ENCODE data around the gene EBF3.

EBF3 gene

GRCh38 chr10:129895811-129896135 lies 68.3 kb downstream of the EBF3 start:
- Histone ChIP-seq H3K27me3 (ENCODE audit: insufficient read depth, low read length) (peaks cover 43% of the 10 kb centered on the region), H3K27ac (ENCODE audit: low read length) (no peak overlapping the region), H3K4me3 (ENCODE audit: low read length) (no peak overlapping the region), H3K36me3 (ENCODE audit: insufficient read depth, low read depth, low read length) (no peaks in the 10 kb centered on the region), H3K9me3 (ENCODE audit: insufficient read depth, low read depth, low read length) (no peaks in the 10 kb centered on the region), H3K9ac (ENCODE audit: low read depth, low read length) (no peak overlapping the region), H3K4me1 (ENCODE audit: insufficient read depth, low read length) (peaks cover 21% of the 10 kb centered on the region)

DNA sequence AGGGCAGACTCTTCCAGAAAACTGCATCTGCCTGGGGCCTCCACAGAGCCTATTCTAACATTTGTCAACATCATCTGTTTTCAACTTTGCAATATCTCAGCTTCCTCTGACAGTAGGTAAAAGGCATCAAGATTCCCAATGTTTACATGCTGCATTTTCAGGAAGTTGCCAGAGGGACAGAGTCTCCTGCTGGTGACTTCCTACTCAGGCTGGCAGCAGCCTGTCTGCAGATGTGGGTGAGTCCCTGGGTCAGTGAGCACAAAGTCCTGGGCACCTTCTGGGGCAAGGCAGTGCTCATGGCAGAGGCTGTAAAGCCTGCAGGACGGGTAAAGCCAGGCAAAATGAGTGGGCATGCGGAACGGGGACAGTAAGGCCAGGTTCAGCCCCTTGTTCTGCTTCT lies 69.4 kb downstream of the EBF3 start:
- Histone ChIP-seq H3K27me3 (ENCODE audit: insufficient read depth, low read length) (peaks cover 32% of the 10 kb centered on the region), H3K27ac (ENCODE audit: low read length) (no peak overlapping the region), H3K9me3 (ENCODE audit: insufficient read depth, low read depth, low read length) (no peaks in the 10 kb centered on the region), H3K4me1 (ENCODE audit: insufficient read depth, low read length) (peaks cover 25% of the 10 kb centered on the region), H3K36me3 (ENCODE audit: insufficient read depth, low read depth, low read length) (no peaks in the 10 kb centered on the region), H3K4me3 (ENCODE audit: low read length) (no peak overlapping the region), H3K9ac (ENCODE audit: low read depth, low read length) (no peak overlapping the region)

- no peak overlapping the region for H3K9ac ChIP-seq (ENCODE audit: low read depth, low read length)
- H3K27me3 ChIP-seq (ENCODE audit: insufficient read depth, low read length) = peaks cover 21% of the 10 kb centered on the region
- no peaks in the 10 kb centered on the region for H3K9me3 ChIP-seq (ENCODE audit: insufficient read depth, low read depth, low read length)
- H3K36me3 ChIP-seq (ENCODE audit: insufficient read depth, low read depth, low read length) = no peaks in the 10 kb centered on the region
- no peak overlapping the region for H3K27ac ChIP-seq (ENCODE audit: low read length)
- peaks cover 25% of the 10 kb centered on the region for H3K4me1 ChIP-seq (ENCODE audit: insufficient read depth, low read length)
- H3K4me3 ChIP-seq (ENCODE audit: low read length) = no peak overlapping the region
These were observed 70.7 kb downstream of the EBF3 start for GRCh38 chr10:129893104-129894089.

GRCh38 chr10:129892548-129893052 lies 71.5 kb downstream of the EBF3 start:
- Histone ChIP-seq H3K9me3 (ENCODE audit: insufficient read depth, low read depth, low read length) (no peaks in the 10 kb centered on the region), H3K27ac (ENCODE audit: low read length) (no peak overlapping the region), H3K36me3 (ENCODE audit: insufficient read depth, low read depth, low read length) (no peaks in the 10 kb centered on the region)

DNA sequence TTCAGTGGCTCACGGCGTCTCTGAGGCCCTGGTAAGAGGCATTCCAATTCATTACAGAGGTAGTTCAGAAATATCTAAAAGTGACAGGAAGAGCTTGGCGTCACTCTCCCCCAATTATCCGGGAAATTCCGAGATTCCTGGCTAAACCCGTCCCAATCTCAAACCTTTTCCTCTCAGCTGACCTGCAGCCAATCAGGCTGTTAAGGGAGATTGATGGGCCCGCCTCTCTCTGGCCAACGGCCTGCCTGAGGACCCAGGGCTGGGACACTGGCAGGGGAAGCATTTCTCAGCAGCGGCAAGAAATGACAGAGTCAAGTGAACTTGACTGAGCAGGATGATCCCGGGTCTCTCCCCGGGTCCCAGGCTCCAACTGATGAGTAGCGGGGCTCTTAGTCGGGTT lies 72.3 kb downstream of the EBF3 start:
- H3K4me1 ChIP-seq (ENCODE audit: insufficient read depth, low read length) = peaks cover 16% of the 10 kb centered on the region; the same call in 1 of the 2 replicates
- H3K27me3 ChIP-seq (ENCODE audit: insufficient read depth, low read length) = peaks cover 7% of the 10 kb centered on the region
- H3K4me3 ChIP-seq (ENCODE audit: low read length) = no peak overlapping the region
- H3K9ac ChIP-seq (ENCODE audit: low read depth, low read length) = no peak overlapping the region
- H3K9me3 ChIP-seq (ENCODE audit: insufficient read depth, low read depth, low read length) = no peaks in the 10 kb centered on the region
- H3K27ac ChIP-seq (ENCODE audit: low read length) = no peak overlapping the region
- H3K36me3 ChIP-seq (ENCODE audit: insufficient read depth, low read depth, low read length) = no peaks in the 10 kb centered on the region

More at GRCh38 chr10:129892548-129893052, 71.5 kb downstream of the EBF3 start:
- H3K27me3 ChIP-seq (ENCODE audit: insufficient read depth, low read length) = peaks cover 15% of the 10 kb centered on the region
- H3K4me1 ChIP-seq (ENCODE audit: insufficient read depth, low read length) = peaks cover 18% of the 10 kb centered on the region; the same call in 1 of the 2 replicates
- H3K4me3 ChIP-seq (ENCODE audit: low read length) = no peak overlapping the region
- no peak overlapping the region for H3K9ac ChIP-seq (ENCODE audit: low read depth, low read length)

DNA sequence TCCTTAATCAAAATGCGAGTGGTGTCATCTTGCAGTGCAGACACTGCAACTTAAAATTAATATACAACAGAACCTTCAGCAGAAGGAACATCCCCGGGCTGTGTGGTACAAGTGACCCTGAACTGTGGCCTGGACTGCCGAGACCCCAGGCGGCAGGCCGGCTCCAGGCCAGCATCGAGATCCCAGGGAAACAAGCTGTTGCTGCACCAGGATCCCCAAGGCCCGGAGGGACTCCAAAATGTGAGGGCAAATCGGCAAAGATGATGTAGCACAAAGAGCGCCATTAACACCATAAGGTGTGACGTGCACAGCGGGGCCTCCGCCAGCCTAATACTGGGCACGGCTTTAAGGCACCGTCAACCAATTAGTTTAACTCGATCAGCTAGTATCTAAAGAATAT lies 73.9 kb downstream of the EBF3 start:
- no peak overlapping the region for H3K27ac ChIP-seq (ENCODE audit: low read length)
- no peak overlapping the region for H3K9ac ChIP-seq (ENCODE audit: low read depth, low read length)
- H3K4me3 ChIP-seq (ENCODE audit: low read length) = no peak overlapping the region
- H3K9me3 ChIP-seq (ENCODE audit: insufficient read depth, low read depth, low read length) = no peaks in the 10 kb centered on the region
- H3K4me1 ChIP-seq (ENCODE audit: insufficient read depth, low read length) = peaks cover 10% of the 10 kb centered on the region; the same call in 1 of the 2 replicates
- H3K27me3 ChIP-seq (ENCODE audit: insufficient read depth, low read length) = no peaks in the 10 kb centered on the region
- no peaks in the 10 kb centered on the region for H3K36me3 ChIP-seq (ENCODE audit: insufficient read depth, low read depth, low read length)

GRCh38 chr10:129888784-129889616 lies 75.1 kb downstream of the EBF3 start:
- Histone ChIP-seq H3K4me3 (ENCODE audit: low read length) (no peak overlapping the region), H3K27me3 (ENCODE audit: insufficient read depth, low read length) (no peaks in the 10 kb centered on the region), H3K9me3 (ENCODE audit: insufficient read depth, low read depth, low read length) (no peaks in the 10 kb centered on the region), H3K36me3 (ENCODE audit: insufficient read depth, low read depth, low read length) (no peaks in the 10 kb centered on the region), H3K4me1 (ENCODE audit: insufficient read depth, low read length) (peaks cover 10% of the 10 kb centered on the region; the same call in 1 of the 2 replicates), H3K9ac (ENCODE audit: low read depth, low read length) (no peak overlapping the region), H3K27ac (ENCODE audit: low read length) (no peak overlapping the region)

GRCh38 chr10:129887986-129888783 lies 75.9 kb downstream of the EBF3 start:
- H3K36me3 ChIP-seq (ENCODE audit: insufficient read depth, low read depth, low read length) = no peaks in the 10 kb centered on the region
- no peak overlapping the region for H3K9ac ChIP-seq (ENCODE audit: low read depth, low read length)
- H3K9me3 ChIP-seq (ENCODE audit: insufficient read depth, low read depth, low read length) = no peaks in the 10 kb centered on the region
- no peak overlapping the region for H3K27ac ChIP-seq (ENCODE audit: low read length)
- H3K27me3 ChIP-seq (ENCODE audit: insufficient read depth, low read length) = no peaks in the 10 kb centered on the region
- peaks cover 10% of the 10 kb centered on the region; the same call in 1 of the 2 replicates for H3K4me1 ChIP-seq (ENCODE audit: insufficient read depth, low read length)
- H3K4me3 ChIP-seq (ENCODE audit: low read length) = no peak overlapping the region

DNA sequence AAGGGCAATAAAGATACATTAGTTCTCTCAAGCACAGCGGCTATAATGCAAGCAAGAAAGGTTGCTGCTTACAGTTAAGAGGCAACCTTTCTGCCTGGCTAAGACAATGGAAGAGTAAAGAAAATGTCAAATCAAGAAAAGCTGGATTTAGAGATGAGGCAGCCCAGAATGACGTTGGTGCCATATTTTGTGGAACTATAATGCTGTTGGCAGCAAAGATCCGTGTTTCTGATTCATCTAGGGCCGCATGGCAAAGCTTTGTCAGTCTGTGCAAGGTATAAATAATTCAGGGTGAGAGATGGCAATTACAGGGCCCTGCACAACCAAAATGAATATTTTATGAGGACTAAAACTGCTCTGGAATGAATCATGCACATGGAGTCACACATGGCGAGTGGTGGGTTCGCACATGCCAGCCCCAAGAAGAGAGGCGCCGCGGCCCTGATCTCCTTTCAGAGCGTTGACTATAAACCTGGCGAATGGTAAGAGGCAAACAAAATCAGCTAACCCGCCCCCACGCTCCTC lies 76.6 kb downstream of the EBF3 start:
- no peaks in the 10 kb centered on the region for H3K36me3 ChIP-seq (ENCODE audit: insufficient read depth, low read depth, low read length)
- no peaks in the 10 kb centered on the region for H3K9me3 ChIP-seq (ENCODE audit: insufficient read depth, low read depth, low read length)
- H3K27me3 ChIP-seq (ENCODE audit: insufficient read depth, low read length) = no peaks in the 10 kb centered on the region
- H3K9ac ChIP-seq (ENCODE audit: low read depth, low read length) = no peak overlapping the region
- H3K27ac ChIP-seq (ENCODE audit: low read length) = no peak overlapping the region
- no peak overlapping the region for H3K4me3 ChIP-seq (ENCODE audit: low read length)
- H3K4me1 ChIP-seq (ENCODE audit: insufficient read depth, low read length) = peaks cover 10% of the 10 kb centered on the region; the same call in 1 of the 2 replicates

DNA sequence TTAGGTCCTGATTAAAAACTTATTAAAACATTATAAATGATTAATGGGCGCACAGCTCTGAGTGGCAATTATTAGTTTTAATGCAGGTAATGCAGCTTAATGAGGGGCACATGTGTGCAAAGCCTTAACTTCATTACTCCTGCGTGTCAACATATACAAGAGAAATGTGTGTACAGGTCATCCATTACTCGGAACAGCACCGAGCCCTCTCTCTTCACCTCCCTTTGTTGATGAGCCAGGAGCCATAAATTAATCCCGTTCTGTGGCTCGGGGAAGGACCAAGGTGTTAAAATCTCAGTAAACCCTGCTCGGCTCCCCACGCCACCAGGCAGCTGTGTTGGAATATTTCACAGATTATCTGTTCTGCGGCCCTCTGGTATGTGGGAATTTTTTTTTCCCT lies 77.8 kb downstream of the EBF3 start:
- Histone ChIP-seq H3K4me1 (ENCODE audit: insufficient read depth, low read length) (peaks cover 9% of the 10 kb centered on the region; the same call in 1 of the 2 replicates), H3K9ac (ENCODE audit: low read depth, low read length) (no peak overlapping the region), H3K36me3 (ENCODE audit: insufficient read depth, low read depth, low read length) (no peaks in the 10 kb centered on the region), H3K9me3 (ENCODE audit: insufficient read depth, low read depth, low read length) (no peaks in the 10 kb centered on the region), H3K27ac (ENCODE audit: low read length) (no peak overlapping the region), H3K27me3 (ENCODE audit: insufficient read depth, low read length) (no peaks in the 10 kb centered on the region), H3K4me3 (ENCODE audit: low read length) (no peak overlapping the region)

GRCh38 chr10:129885526-129885925 lies 78.5 kb downstream of the EBF3 start:
- H3K4me3 ChIP-seq (ENCODE audit: low read length) = no peak overlapping the region
- no peak overlapping the region for H3K9ac ChIP-seq (ENCODE audit: low read depth, low read length)
- H3K27me3 ChIP-seq (ENCODE audit: insufficient read depth, low read length) = no peaks in the 10 kb centered on the region
- no peaks in the 10 kb centered on the region for H3K36me3 ChIP-seq (ENCODE audit: insufficient read depth, low read depth, low read length)
- H3K9me3 ChIP-seq (ENCODE audit: insufficient read depth, low read depth, low read length) = no peaks in the 10 kb centered on the region
- peaks cover 1% of the 10 kb centered on the region; the same call in 1 of the 2 replicates for H3K4me1 ChIP-seq (ENCODE audit: insufficient read depth, low read length)
- H3K27ac ChIP-seq (ENCODE audit: low read length) = no peak overlapping the region
